Umbilical cord (tissue), 2 donors: ENCODE results near the gene ST3GAL3. TPM values are rescaled to one million over a fixed set of nuclear protein-coding genes. Genes with fewer than 3 reads are reported as not detected.
"Not testable (repeated sequence)": the region's sequence is repeated elsewhere in the genome, so short reads cannot be mapped to it uniquely, and the experiment has no call there.

ENCODE experiments used
- DNase-seq: peaks from one replicate; pipeline ENCODE4 v3.0.0-alpha.2; 2015; ENCODE audit warnings: low spot score
- total RNA-seq: library from RNA; depleted of rRNA; stranded (reverse); fragments of >200 nt; gene quantifications from one replicate; pipeline ENCODE4 v1.2.3, GENCODE V29; 2014; ENCODE audit warnings: low replicate concordance; ENCODE audit not compliant: insufficient read depth

Gene ST3GAL3
- total RNA-seq, 1 donor from 2014 or later: 36.6 TPM

- no peak for DNase-seq
Observed at GRCh38 chr1:43818691-43819090, 111.4 kb downstream of the ST3GAL3 start.

- no peak for DNase-seq
Observed at GRCh38 chr1:43819357-43819756, 112.0 kb downstream of the ST3GAL3 start.

GRCh38 chr1:43821471-43821870 is 114.1 kb downstream of the ST3GAL3 start:
- no peak for DNase-seq

GRCh38 chr1:43822040-43822690 is 114.8 kb downstream of the ST3GAL3 start:
- DNase-seq: peak; percentile 55

GRCh38 chr1:43824795-43825194 is 117.5 kb downstream of the ST3GAL3 start:
- DNase-seq: no peak

GRCh38 chr1:43828574-43828973 is 121.2 kb downstream of the ST3GAL3 start:
- DNase-seq: no peak

- DNase-seq: no peak
Observed at GRCh38 chr1:43830802-43831201, 123.5 kb downstream of the ST3GAL3 start.

GRCh38 chr1:43831851-43832250 is 124.5 kb downstream of the ST3GAL3 start:
- DNase-seq: no peak

GRCh38 chr1:43832255-43832654 is 124.9 kb downstream of the ST3GAL3 start:
- no peak for DNase-seq

- no peak for DNase-seq
Observed at GRCh38 chr1:43832998-43833397, 125.7 kb downstream of the ST3GAL3 start.

- DNase-seq: not testable (repeated sequence)
Observed at GRCh38 chr1:43833902-43834279, 126.6 kb downstream of the ST3GAL3 start.

- DNase-seq: no peak
Observed at GRCh38 chr1:43834280-43835081, 127.1 kb downstream of the ST3GAL3 start.

GRCh38 chr1:43835082-43836021 is 128.0 kb downstream of the ST3GAL3 start:
- DNase-seq: no peak

- DNase-seq: peak; percentile 66
Observed at GRCh38 chr1:43836267-43836951, 129.1 kb downstream of the ST3GAL3 start.

- no peak for DNase-seq
Observed at GRCh38 chr1:43839056-43839455, 131.7 kb downstream of the ST3GAL3 start.

GRCh38 chr1:43841321-43842174 is 134.2 kb downstream of the ST3GAL3 start:
- DNase-seq: no peak

GRCh38 chr1:43842175-43842498 is 134.8 kb downstream of the ST3GAL3 start:
- no peak for DNase-seq

- DNase-seq: no peak
Observed at GRCh38 chr1:43843684-43844083, 136.3 kb downstream of the ST3GAL3 start.

GRCh38 chr1:43844114-43844513 is 136.8 kb downstream of the ST3GAL3 start:
- DNase-seq: no peak

- DNase-seq: no peak
Observed at GRCh38 chr1:43847290-43847689, 140.0 kb downstream of the ST3GAL3 start.

GRCh38 chr1:43847882-43848281 is 140.5 kb downstream of the ST3GAL3 start:
- no peak for DNase-seq
